Hepatocyte (in vitro differentiated cells): ENCODE results near the gene CLEC16A. TPM values are rescaled to one million over a fixed set of nuclear protein-coding genes. Genes with fewer than 3 reads are reported as not detected.

Source experiments
- DNase-seq: peaks from one replicate; pipeline ENCODE4 v3.0.0-alpha.2; 2016; ENCODE audit warnings: low spot score
- H2AFZ ChIP-seq: fragments of 200-600 bp; sonication (generic); 2 replicates; pipeline ENCODE4 v1.6.0; 2016; ENCODE audit warnings: antibody characterized with exemption, mild to moderate bottlenecking
- H3K27ac ChIP-seq: fragments of 200-600 bp; sonication (generic); 2 replicates; pipeline ENCODE4 v1.5.1; 2016; ENCODE audit warnings: mild to moderate bottlenecking
- H3K27me3 ChIP-seq: fragments of 200-600 bp; sonication (generic); 2 replicates; pipeline ENCODE4 v1.6.1; 2016
- H3K36me3 ChIP-seq: fragments of 200-600 bp; sonication (generic); replicated peaks from 2 replicates; pipeline ENCODE4 v1.5.1; 2016; ENCODE audit warnings: low read depth; ENCODE audit not compliant: insufficient read depth
- H3K4me1 ChIP-seq: fragments of 200-600 bp; sonication (generic); 2 replicates; pipeline ENCODE4 v1.5.1; 2016; ENCODE audit warnings: mild to moderate bottlenecking, moderate library complexity; ENCODE audit not compliant: insufficient read depth
- H3K4me2 ChIP-seq: fragments of 200-600 bp; sonication (generic); 2 replicates; pipeline ENCODE4 v1.6.0; 2016
- H3K4me3 ChIP-seq: fragments of 200-600 bp; sonication (generic); 2 replicates; pipeline ENCODE4 v1.5.1; 2016; ENCODE audit warnings: mild to moderate bottlenecking
- H3K79me2 ChIP-seq: fragments of 200-600 bp; sonication (generic); 2 replicates; pipeline ENCODE4 v1.6.0; 2017; ENCODE audit warnings: mild to moderate bottlenecking
- H3K9me2 ChIP-seq: fragments of 200-600 bp; sonication (generic); replicated peaks from 2 replicates; pipeline ENCODE4 v1.6.0; 2017; ENCODE audit warnings: mild to moderate bottlenecking; ENCODE audit not compliant: insufficient read depth
- H3K9me3 ChIP-seq: fragments of 200-600 bp; sonication (generic); 2 replicates; pipeline ENCODE4 v1.5.1; 2016; ENCODE audit warnings: low read depth, mild to moderate bottlenecking
- H4K20me1 ChIP-seq: fragments of 200-600 bp; sonication (generic); 2 replicates; pipeline ENCODE4 v1.6.0; 2016; ENCODE audit warnings: mild to moderate bottlenecking; ENCODE audit not compliant: insufficient read depth, poor library complexity, severe bottlenecking
- EZH2 ChIP-seq: fragments of 200-600 bp; sonication (generic); IDR thresholded peaks from 2 replicates; pipeline ENCODE4 v1.6.1; 2016; ENCODE audit warnings: antibody characterized with exemption, mild to moderate bottlenecking, borderline replicate concordance
- EZH2phosphoT487 ChIP-seq: fragments of 200-600 bp; sonication (generic); IDR thresholded peaks from one replicate; pipeline ENCODE4 v1.6.1; 2018; ENCODE audit warnings: antibody characterized with exemption, mild to moderate bottlenecking, low read depth, moderate library complexity; ENCODE audit not compliant: unreplicated experiment, severe bottlenecking
- WGBS: methylation state at CpG from one replicate; pipeline ENCODE4 v1.1.6; 2016; ENCODE audit warnings: low lambda C conversion rate; ENCODE audit errors: missing lambda C conversion rate; 5-methylcytosine and 5-hydroxymethylcytosine counted together
- polyA plus RNA-seq: library from polyadenylated mRNA; unstranded; fragments of >200 nt; fragmentation: Nextera tagmentation; extraction: Ambion mirVana; gene quantifications from 2 replicates; pipeline ENCODE4 v1.2.1, GENCODE V29; 2016
- total RNA-seq: library from RNA; depleted of rRNA; stranded (reverse); fragments of >200 nt; gene quantifications from 2 replicates; pipeline ENCODE4 v1.2.3, GENCODE V29; 2014
- TF ChIP-seq, protein P1 (sequence below): fragments of 200-600 bp; sonication (generic); IDR thresholded peaks from 2 replicates; pipeline ENCODE4 v1.5.1; 2016; ENCODE audit warnings: antibody characterized with exemption, mild to moderate bottlenecking; ENCODE audit not compliant: poor library complexity

CLEC16A gene
- total and polyA plus RNA-seq, 2 experiments from 2014 or later: 22.3 to 22.6 TPM

DNA sequence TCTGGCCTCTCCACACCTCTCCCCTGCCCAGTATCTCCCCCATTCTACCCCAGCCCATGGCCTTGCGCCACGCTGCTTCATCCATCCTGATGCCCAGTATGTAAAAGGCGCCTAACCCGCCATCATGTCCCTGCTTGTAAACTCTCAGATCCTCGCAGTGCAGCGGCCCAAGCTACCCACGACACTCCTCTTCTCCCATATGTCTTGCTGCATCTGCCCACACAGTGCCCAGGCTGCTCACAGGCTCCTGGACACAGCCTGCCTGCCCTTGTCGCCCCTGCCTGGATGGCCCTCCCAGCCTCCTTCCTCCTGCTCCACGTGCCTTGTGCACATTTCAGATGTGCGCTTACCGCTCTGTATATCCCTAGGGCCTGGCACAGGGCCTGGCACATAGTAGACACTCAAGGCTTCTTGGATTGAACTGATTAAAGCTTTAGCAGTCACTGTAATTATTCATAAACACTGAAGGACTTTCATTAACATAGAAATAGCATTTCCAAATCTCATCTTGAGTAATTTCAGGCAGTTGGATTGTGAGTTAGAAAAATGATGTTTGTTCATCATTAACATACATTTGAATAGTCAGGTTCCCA is 129.1 kb downstream of the CLEC16A start:
- no peaks in the 10 kb centered on the region for H3K36me3 ChIP-seq
- DNase-seq: no peak
- TF ChIP-seq, protein P1, sequence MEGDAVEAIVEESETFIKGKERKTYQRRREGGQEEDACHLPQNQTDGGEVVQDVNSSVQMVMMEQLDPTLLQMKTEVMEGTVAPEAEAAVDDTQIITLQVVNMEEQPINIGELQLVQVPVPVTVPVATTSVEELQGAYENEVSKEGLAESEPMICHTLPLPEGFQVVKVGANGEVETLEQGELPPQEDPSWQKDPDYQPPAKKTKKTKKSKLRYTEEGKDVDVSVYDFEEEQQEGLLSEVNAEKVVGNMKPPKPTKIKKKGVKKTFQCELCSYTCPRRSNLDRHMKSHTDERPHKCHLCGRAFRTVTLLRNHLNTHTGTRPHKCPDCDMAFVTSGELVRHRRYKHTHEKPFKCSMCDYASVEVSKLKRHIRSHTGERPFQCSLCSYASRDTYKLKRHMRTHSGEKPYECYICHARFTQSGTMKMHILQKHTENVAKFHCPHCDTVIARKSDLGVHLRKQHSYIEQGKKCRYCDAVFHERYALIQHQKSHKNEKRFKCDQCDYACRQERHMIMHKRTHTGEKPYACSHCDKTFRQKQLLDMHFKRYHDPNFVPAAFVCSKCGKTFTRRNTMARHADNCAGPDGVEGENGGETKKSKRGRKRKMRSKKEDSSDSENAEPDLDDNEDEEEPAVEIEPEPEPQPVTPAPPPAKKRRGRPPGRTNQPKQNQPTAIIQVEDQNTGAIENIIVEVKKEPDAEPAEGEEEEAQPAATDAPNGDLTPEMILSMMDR: no peak
- no peak for TF ChIP-seq EZH2
- no peak for TF ChIP-seq EZH2phosphoT487
- 93% methylated on average over 11 of the region's 11 CpGs for WGBS
- no peak overlapping the region for H3K27ac ChIP-seq
- H3K27me3 ChIP-seq: no peaks in the 10 kb centered on the region
- H3K4me1 ChIP-seq: peaks cover 23% of the 10 kb centered on the region
- no peak overlapping the region for H2AFZ ChIP-seq
- H3K9me3 ChIP-seq: no peaks in the 10 kb centered on the region
- H3K79me2 ChIP-seq: no peaks in the 10 kb centered on the region
- H3K9me2 ChIP-seq: no peaks in the 10 kb centered on the region
- no peak overlapping the region for H3K4me3 ChIP-seq
- H4K20me1 ChIP-seq: no peaks in the 10 kb centered on the region
- no peak overlapping the region for H3K4me2 ChIP-seq

DNA sequence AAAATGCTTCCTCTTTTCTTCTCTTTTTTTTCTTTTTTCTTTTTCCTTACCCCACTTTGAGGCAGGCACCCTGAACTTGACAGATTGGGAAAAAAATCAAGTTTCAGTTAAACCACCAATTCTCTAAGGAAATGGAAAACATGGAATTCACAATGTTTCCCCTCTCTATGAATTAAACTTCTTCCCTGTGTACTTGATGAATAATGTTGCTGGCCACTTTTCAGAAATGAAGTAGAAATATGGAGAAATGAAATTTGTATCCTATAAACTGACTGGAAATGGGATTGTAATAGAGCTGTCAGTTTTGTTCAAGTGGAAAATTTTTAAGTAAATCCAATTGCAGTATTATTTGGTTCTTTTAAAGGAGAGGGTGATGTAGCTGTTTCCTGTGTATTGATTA is 129.8 kb downstream of the CLEC16A start:
- H3K36me3 ChIP-seq: no peaks in the 10 kb centered on the region
- no peaks in the 10 kb centered on the region for H3K27me3 ChIP-seq
- TF ChIP-seq EZH2: no peak
- TF ChIP-seq, protein P1: no peak
- TF ChIP-seq EZH2phosphoT487: no peak
- H3K4me2 ChIP-seq: no peak overlapping the region
- no peak for DNase-seq
- no peak overlapping the region for H3K4me3 ChIP-seq
- H3K79me2 ChIP-seq: no peaks in the 10 kb centered on the region
- H4K20me1 ChIP-seq: no peaks in the 10 kb centered on the region
- no peaks in the 10 kb centered on the region for H3K9me2 ChIP-seq
- no peak overlapping the region for H3K27ac ChIP-seq
- peaks cover 29% of the 10 kb centered on the region for H3K4me1 ChIP-seq
- no peaks in the 10 kb centered on the region for H3K9me3 ChIP-seq
- no peak overlapping the region for H2AFZ ChIP-seq

DNA sequence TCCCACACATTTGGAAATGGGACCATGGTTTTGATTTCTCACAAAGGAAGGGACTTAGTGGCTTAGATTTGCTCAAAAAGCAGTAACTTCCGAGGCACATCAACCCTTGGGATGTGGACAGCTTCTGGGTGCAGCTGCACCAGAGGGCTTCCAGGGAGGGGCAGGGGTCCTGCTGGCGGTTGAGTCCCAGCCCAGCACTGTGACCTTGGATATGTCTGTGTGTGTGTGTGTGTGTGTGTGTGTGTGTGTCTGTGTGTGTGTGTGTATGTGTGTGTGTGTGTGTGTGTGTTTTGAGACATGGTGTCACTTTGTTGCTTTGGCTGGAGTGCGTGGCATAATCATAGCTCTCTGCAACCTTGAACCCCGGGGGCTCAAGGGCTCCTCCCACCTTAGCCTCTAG is 130.8 kb downstream of the CLEC16A start:
- no peak for DNase-seq
- TF ChIP-seq EZH2 (no peak), EZH2phosphoT487 (no peak)
- TF ChIP-seq, protein P1: no peak
- Histone ChIP-seq H3K36me3 (no peaks in the 10 kb centered on the region), H2AFZ (no peak overlapping the region), H3K9me3 (no peaks in the 10 kb centered on the region), H3K27ac (no peak overlapping the region), H4K20me1 (no peaks in the 10 kb centered on the region), H3K27me3 (no peaks in the 10 kb centered on the region), H3K4me3 (no peak overlapping the region), H3K9me2 (no peaks in the 10 kb centered on the region), H3K4me2 (no peak overlapping the region), H3K4me1 (peaks cover 39% of the 10 kb centered on the region), H3K79me2 (no peaks in the 10 kb centered on the region)
- WGBS: 95% methylated on average over 4 of the region's 4 CpGs
